Dermis blood vessel endothelial cell (primary cell): ENCODE data around the gene MTF1. TPM values are rescaled to one million over a fixed set of nuclear protein-coding genes. Genes with fewer than 3 reads are reported as not detected.
A peak's percentile ranks its signal among the peaks of the same experiment; 100 is the strongest.
"Not testable (repeated sequence)": the region's sequence is repeated elsewhere in the genome, so short reads cannot be mapped to it uniquely, and the experiment has no call there.

Source experiments
- DNase-seq: peaks from one replicate; pipeline ENCODE4 v3.0.0; 2010
- total RNA-seq: library from RNA; depleted of rRNA; stranded (reverse); fragments of >200 nt; gene quantifications from 2 replicates; pipeline ENCODE4 v1.2.3, GENCODE V29; 2014

Gene MTF1
- total RNA-seq, 1 donor from 2014 or later = 2.4 TPM

DNA sequence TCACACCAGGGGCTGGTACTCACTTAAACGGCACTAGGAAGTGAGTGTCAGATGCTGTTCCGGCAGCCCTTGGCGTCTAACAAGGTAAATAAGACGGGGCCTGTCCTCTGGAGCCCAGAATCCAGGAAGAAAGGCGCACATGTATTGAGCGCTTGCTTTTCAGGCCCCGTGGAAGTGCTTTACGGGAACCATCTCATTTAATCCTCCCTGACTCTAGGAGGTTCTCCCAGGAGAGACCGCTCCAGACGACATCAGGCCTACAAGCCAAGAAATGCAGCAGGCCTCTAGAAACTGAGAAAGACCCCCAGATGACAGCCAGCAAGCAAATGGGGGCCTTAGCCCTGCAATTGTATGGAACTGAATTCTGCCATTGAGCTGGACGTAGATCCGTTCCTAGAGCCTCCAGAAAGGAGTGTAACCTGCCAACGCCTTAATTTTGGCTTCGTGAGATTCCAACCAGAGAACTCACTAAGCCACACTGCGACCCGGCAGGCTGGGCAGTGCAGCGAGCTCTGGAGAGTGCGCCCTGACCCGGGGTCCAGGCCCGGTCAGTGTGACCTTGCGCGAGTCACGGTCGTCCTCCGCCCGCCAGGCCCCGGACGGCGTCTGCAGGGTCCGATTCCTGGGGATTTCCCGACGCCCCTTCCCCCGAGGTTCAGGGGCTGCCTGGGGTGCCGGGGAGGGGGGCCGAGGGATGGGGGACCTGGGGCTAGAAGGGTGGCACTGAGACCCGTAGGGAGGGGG, 66.3 kb downstream of the MTF1 start:
- no peak for DNase-seq

DNA sequence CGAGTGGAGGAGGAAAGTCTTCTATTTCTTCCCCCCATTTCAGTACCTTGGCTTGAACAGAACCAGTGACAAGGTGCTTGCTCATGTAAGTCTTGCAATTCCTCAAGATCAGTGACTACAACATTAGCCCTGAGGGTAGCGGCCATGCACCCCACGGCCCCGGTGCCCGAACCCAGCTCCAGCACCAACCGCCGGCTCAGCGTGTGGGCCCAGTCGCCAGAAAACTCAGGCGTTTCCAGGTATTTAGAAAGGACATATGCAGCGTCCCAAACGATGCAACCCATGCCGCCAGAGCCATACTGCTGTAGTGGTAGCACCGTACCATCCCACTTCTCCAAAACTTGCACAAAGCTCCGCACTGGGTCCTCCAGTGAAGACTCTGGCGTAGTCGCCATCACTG, 76.9 kb downstream of the MTF1 start:
- no peak for DNase-seq

DNA sequence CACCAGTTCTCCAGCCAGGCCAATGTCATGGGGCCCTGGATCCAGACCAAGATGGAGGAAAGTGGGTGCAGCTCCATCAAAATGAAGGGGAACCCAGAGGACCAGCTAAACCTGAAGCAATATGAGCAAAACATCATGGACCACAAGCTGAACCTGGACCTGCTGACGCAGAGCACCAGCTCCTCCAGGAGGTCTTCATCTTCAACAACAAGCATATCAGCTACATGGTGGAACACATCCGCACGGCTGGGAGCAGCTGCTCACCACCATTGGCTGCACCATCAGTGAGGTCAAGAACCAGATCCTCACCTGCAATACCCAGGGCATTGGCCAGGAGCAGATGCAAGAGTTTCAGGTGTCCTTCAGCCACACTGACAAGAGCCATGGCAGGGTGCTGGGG, 80.7 kb downstream of the MTF1 start:
- DNase-seq = no peak

DNA sequence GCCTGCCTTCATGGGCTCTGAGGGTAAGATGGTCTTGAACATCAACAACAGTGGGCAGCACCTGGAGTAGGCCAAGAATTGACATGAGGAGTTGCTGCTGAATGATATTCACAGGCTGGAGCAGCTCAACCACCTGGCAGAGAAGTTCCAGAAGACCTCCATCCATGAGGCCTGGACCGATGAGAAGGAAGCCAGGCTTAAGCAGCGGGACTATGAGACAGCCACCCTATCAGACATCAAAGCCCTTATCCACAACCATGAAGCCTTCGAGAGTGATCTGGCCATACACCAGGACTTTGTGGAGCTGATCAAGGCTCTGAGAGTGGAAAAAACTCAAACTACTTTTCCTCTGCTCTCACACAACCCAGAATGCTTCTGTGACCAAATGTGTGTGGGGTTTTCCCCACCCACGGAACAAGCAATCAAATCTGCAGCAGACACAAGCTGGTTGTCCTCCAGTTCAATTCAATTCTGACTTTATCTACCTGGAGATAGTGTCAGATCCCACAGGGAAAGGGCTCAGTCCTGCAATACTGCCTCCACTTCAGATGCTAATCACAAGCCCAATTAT, 82.4 kb downstream of the MTF1 start:
- no peak for DNase-seq

DNA sequence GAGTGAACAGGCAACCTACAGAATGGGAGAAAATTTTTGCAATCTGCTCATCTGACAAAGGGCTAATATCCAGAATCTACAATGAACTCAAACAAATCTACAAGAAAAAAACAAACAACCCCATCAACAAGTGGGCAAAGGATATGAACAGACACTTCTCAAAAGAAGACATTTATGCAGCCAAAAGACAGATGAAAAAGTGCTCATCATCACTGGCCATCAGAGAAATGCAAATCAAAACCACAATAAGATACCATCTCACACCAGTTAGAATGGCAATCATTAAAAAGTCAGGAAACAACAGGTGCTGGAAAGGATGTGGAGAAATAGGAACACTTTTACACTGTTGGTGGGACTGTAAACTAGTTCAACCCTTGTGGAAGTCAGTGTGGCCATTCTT, 88.0 kb downstream of the MTF1 start:
- DNase-seq = not testable (repeated sequence)

DNA sequence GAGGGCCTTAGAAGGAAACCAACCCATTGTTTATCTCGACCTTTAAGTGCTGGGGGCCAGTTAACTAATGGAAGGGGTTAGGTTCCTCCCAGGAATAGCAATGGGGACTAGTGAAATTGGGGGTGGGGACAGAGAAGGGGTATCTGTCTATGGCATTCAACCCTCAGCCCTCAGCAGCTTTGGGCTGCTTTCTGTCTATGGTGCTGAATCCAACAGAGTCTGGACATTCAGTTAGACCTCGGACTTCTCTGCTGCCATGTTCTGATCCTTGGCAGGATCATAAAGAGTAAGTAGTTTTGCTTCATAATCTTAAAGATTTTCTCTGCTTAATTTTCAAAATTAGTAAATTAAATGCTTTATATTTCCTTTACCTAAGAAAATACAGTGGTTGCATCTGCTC, 91.9 kb downstream of the MTF1 start:
- DNase-seq = no peak

DNA sequence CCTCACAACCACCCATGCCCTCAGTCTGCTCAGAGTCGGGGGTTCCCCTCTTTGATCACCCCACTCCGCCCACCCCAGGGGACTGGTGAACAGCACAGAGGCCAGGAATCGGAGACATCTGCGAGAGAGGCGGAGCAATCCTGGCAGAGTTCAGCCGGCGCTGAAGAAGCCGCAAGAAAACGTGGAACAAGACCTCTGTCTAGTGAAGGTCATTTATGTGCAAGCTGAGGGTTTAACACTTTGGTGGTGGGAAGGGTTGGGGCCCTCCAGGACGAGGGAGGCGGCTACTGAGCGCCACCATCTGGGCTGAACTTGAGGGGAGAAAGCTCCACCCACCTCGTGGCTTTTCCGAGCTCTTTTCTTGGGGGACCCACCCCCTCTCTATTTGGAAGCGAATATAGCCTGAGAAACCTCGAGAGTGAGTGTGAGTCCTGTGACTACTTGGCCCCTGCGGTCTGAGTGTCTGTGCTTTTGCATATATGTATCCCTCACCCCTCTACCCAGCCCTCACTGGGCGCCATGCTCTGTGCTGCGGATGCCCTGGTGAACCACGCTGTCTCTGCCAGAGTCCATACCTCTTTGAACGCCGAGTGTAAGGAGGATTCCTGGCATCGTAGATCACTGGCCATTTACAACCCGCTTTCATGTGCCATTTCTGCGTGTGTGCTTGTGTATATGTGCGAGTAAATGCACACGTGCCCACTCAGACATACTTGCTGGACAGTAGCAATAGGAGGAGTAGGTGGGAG, 93.3 kb downstream of the MTF1 start:
- no peak for DNase-seq

DNA sequence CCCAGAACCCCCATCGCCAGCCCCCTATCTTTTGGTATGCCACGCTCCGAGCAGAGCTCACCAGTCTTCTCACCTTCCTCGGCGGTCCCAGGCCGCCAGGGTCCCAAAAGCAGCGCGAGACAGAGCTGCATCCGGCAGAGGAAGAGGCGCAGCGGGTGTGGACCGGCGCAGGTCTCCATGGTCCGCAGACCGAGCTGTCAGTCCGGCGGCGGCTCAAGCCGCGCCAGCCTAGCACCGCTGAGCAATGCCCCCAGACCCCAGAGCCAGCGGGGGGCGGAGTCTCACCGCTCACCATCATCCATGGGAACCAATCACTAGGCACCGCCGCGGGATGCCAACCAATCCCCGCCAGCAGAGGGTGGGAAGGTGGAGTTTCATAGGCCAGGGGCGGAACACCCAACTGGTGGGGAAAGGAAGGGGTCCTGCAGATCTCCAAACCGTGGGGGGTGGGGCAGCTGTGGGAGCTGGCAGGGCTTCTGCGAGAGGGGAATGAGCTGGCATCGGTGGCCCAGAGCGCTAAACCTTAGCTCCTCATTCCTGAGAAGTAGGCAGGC, 94.4 kb downstream of the MTF1 start, which contains the start of gene EPHA10:
Gene EPHA10, minus strand, starts transcription at position 233 of the 554 bp plus-strand sequence. Its CDS starts 54 bp downstream, at position 179.
- no peak for DNase-seq

DNA sequence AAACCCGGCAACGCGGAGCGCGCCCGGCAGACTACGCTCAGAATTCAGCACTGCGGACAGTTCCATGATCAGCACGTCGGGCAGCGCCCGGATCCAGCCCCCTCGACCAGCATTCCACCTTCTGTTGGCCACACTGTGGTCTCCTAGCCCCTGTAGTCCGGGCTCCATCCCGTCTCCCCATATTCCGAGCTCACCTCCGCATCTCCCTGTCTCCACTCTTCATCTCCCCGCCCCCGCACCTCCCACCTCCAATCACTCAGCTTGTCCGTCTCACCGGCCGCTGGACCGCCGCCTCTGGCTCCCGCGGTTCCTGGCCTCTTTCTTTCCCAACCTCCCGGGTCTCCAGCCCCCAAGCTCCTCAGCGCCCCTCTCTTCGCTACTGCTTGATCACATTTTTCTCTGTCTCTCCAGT, 95.0 kb downstream of the MTF1 start:
- DNase-seq = peak; percentile 65

DNA sequence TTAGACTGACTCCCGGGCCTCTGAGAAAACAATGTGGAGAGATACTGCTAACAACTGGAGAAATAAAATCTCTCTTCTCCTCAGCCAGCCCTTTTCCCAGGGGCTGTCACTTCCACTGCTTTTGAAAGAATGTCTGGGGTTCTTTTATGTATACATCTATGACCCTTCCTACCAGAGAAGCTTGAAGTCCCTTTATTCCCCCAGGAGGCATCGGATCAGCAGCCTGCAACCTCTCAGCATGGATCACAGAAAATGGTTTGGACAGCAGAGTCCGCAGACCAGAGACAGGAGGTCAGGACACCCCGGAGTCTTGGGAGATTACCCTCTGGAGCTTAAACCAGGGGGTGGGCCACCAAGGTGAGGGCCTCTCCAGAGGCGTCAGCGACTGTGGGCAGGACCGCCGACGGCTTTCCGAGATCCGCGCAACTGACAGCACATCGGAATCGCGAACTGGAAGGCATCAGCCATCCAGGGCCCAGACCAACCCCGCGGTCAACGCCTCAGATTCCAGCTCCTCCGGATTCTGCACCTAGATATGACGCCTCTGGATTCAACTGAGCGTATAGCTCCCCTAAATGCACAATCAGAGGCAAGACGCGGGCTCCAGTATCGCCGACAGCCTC, 95.5 kb downstream of the MTF1 start:
- DNase-seq = no peak

DNA sequence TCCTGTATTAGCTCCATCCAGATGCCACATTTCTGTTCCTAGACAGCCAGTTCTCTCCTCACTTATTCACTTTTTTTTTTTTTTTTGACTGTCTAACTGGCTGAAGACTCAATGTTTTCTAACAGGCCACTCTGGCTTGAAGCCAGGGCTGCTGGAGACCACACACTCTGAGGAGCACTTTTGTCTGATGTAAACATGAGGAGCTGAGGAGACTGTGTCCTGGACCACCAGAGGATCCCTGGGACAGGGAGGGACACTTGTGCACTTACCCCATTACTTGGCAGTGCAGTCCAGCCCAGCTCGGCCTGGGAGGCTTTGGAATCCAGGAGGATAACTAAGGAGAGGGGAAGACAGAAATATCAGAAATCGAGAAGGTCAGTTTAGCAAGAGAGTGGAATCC, 96.9 kb downstream of the MTF1 start:
- DNase-seq = no peak

DNA sequence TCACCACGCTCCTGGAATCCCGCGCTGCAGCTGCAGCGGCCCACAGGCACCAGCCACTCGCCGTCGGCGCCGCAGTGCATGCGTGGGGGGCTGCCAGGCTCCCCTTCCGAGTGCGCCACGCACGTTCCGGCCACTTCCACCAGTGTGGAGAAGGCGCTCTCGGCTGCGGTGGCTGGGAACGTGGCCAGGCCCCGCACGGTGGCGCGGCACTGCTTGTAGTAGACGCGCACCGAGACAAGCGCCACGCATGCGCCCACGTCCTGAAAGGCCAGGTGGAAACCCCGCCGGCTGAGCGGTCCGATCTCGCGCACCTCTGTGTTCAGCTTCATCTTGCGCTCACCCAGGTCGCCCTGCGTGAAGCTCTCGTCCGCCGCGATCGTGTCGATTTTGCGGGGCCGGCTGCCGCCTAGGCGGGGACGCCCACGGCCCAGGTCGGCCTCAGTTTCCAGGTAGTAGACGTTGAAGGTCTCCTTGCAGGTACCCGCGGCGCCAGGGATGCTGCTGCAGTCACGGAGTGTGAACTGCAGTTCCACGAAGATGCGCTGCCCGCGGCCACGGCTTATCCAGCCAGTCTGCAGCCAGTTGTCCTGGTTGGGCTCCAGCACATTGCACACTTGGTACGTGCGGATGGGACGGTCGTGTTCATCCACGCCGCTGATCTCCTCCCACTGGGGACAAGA, 97.8 kb downstream of the MTF1 start:
- DNase-seq = no peak

Other genes with a start within 250 kb of the MTF1 start
- gene RSPO1, start 224.7 kb downstream of the MTF1 start, total RNA-seq = not detected in 2 replicates
- 3.7 and 23.0 TPM in 2 replicates for gene CDCA8, start 167.1 kb downstream of the MTF1 start, total RNA-seq
- 0.05 TPM in 1 of 2 replicates, not detected in the other for gene EPHA10, start 94.5 kb downstream of the MTF1 start, total RNA-seq
- gene MANEAL, start 65.7 kb downstream of the MTF1 start, total RNA-seq = 1.0 TPM in 2 replicates
- 21.4 and 23.0 TPM in 2 replicates for gene C1orf122, start 51.8 kb downstream of the MTF1 start, total RNA-seq
- gene YRDC, start 51.4 kb downstream of the MTF1 start, total RNA-seq = 21.0 and 26.0 TPM in 2 replicates
- 21.3 and 21.5 TPM in 2 replicates for gene INPP5B, start 87.5 kb upstream of the MTF1 start, total RNA-seq
- gene SF3A3, start 130.4 kb upstream of the MTF1 start, total RNA-seq = 73.7 and 136 TPM in 2 replicates
- 12.4 and 20.2 TPM in 2 replicates for gene FHL3, start 145.9 kb upstream of the MTF1 start, total RNA-seq
- 47.0 and 47.5 TPM in 2 replicates for gene UTP11, start 153.1 kb upstream of the MTF1 start, total RNA-seq
- under 0.01 and 0.05 TPM in 2 replicates for gene POU3F1, start 187.2 kb upstream of the MTF1 start, total RNA-seq